Trophoblast cell (in vitro differentiated cells and primary cell): Measurements from ENCODE around the gene KRT84.

Source experiments
- DNase-seq, 2 donors: peaks; one replicate each; pipeline ENCODE4 v3.0.0-alpha.2; 2016
- H2AFZ ChIP-seq: 2 replicates; pipeline ENCODE4 v1.6.1; 2013; ENCODE audit warnings: low read length, moderate library complexity, mild to moderate bottlenecking; ENCODE audit not compliant: insufficient read depth, poor library complexity
- H2AK5ac ChIP-seq: 2 replicates; pipeline ENCODE4 v1.6.1; 2013; ENCODE audit warnings: mild to moderate bottlenecking, low read length
- H2BK120ac ChIP-seq: 2 replicates; pipeline ENCODE4 v1.6.1; 2013; ENCODE audit warnings: low read length, mild to moderate bottlenecking, moderate library complexity; ENCODE audit not compliant: insufficient read depth, poor library complexity
- H2BK12ac ChIP-seq: 2 replicates; pipeline ENCODE4 v1.6.1; 2013; ENCODE audit warnings: mild to moderate bottlenecking, low read length, moderate library complexity
- H2BK5ac ChIP-seq: 2 replicates; pipeline ENCODE4 v1.6.1; 2013; ENCODE audit warnings: low read length, low read depth, moderate library complexity, mild to moderate bottlenecking; ENCODE audit not compliant: poor library complexity
- H3K14ac ChIP-seq: 2 replicates; pipeline ENCODE4 v1.6.1; 2013; ENCODE audit warnings: mild to moderate bottlenecking, low read length
- H3K18ac ChIP-seq: 2 replicates; pipeline ENCODE4 v1.6.1; 2013; ENCODE audit warnings: mild to moderate bottlenecking, low read length
- H3K23ac ChIP-seq: 2 replicates; pipeline ENCODE4 v1.6.1; 2013; ENCODE audit warnings: low read length
- H3K27ac ChIP-seq: 2 replicates; pipeline ENCODE4 v1.5.1; 2013; ENCODE audit warnings: low read depth, mild to moderate bottlenecking, inconsistent platforms, low read length, moderate library complexity
- H3K27me3 ChIP-seq: 2 replicates; pipeline ENCODE4 v1.6.1; 2013; ENCODE audit warnings: inconsistent platforms, mild to moderate bottlenecking, low read length, moderate library complexity; ENCODE audit not compliant: insufficient read depth
- H3K36me3 ChIP-seq, 2 experiments: 1 replicate in 1 of 2; 2 replicates in 1 of 2; pipeline ENCODE4 v1.6.1; 2013; ENCODE audit warnings: low read length in 2 of 2, mild to moderate bottlenecking in 2 of 2, moderate library complexity in 1 of 2; ENCODE audit not compliant: insufficient read depth in 2 of 2, control insufficient read depth in 1 of 2
- H3K4ac ChIP-seq: 2 replicates; pipeline ENCODE4 v1.6.1; 2013; ENCODE audit warnings: low read depth, mild to moderate bottlenecking, low read length, moderate library complexity
- H3K4me1 ChIP-seq, 2 experiments: 1 replicate in 1 of 2; 2 replicates in 1 of 2; pipeline ENCODE4 v1.6.1; 2013; ENCODE audit warnings: low read length in 2 of 2, mild to moderate bottlenecking in 2 of 2, moderate library complexity in 1 of 2; ENCODE audit not compliant: insufficient read depth in 2 of 2, control insufficient read depth in 1 of 2
- H3K4me2 ChIP-seq: 2 replicates; pipeline ENCODE4 v1.6.1; 2013; ENCODE audit warnings: inconsistent platforms, mild to moderate bottlenecking, low read length, moderate library complexity
- H3K4me3 ChIP-seq: 2 replicates; pipeline ENCODE4 v1.5.1; 2013; ENCODE audit warnings: mild to moderate bottlenecking, low read depth, low read length, inconsistent platforms
- H3K79me1 ChIP-seq: one replicate; pipeline ENCODE4 v1.6.1; 2013; ENCODE audit warnings: low read length
- H3K79me2 ChIP-seq: 2 replicates; pipeline ENCODE4 v1.6.1; 2013; ENCODE audit warnings: low read length, mild to moderate bottlenecking; ENCODE audit not compliant: control insufficient read depth, insufficient read depth, poor library complexity
- H3K9ac ChIP-seq: 2 replicates; pipeline ENCODE4 v1.6.1; 2013; ENCODE audit warnings: mild to moderate bottlenecking, low read length
- H3K9me3 ChIP-seq: 2 replicates; pipeline ENCODE4 v1.6.1; 2013; ENCODE audit warnings: low read depth, mild to moderate bottlenecking, control low read depth, inconsistent platforms, low read length; ENCODE audit not compliant: insufficient read depth
- H4K12ac ChIP-seq: 2 replicates; pipeline ENCODE4 v1.6.1; 2013; ENCODE audit warnings: low read depth, mild to moderate bottlenecking, low read length, moderate library complexity
- H4K8ac ChIP-seq: 2 replicates; pipeline ENCODE4 v1.6.1; 2013; ENCODE audit warnings: low read depth, mild to moderate bottlenecking, low read length, moderate library complexity
- H4K91ac ChIP-seq: one replicate; pipeline ENCODE4 v1.6.1; 2013; ENCODE audit warnings: low read depth, mild to moderate bottlenecking, low read length, moderate library complexity
- WGBS: extraction: QIAGEN DNeasy Blood & Tissue Kit; methylation state at CpG from one replicate; pipeline ENCODE4 v1.1.7; 2013; ENCODE audit warnings: missing lambda C conversion rate; ENCODE audit not compliant: insufficient read length, insufficient coverage; ENCODE audit errors: extremely low coverage; 5-methylcytosine and 5-hydroxymethylcytosine counted together

The KRT84 gene

DNA sequence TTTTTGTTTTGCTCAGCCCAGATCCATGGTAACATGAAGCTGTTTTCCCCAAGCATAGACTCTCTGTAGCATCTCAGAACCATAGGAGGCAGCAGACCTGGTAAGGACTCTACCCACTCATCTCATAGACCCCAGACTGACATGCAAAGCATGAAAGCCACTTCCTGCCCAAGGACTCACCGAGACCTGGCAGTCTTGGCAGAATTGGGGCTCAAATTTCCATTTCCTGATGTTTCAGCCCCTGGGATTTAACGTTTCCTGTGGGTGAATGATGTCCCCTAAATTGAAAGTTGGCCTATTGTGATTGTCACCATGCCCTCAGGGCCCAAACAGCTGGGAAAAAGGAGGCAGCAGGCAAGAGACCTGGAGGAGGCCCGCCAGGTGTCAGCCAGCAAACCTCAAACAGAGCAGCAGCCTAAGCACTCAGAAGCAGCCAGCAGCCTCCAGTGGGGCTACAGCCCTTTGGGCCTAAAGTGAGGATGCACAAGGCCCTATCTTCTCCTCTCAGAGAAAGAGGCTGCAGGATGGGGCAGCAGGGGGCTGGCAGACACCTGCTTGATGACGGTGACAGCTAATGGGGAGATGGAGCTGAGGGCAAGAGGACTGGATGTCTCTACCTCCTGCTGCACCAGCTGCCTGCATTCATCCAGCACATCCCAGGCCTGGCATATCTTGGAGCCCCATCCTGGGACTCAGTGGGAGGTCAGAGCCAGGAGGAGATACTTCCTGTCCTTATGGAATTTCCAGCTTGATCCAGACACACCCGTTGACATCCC lies 26.7 kb downstream of the KRT84 start:
- no peak overlapping the region for H3K18ac ChIP-seq
- no peak overlapping the region for H3K9ac ChIP-seq
- H3K23ac ChIP-seq = no peak overlapping the region
- H4K12ac ChIP-seq = no peak overlapping the region
- no peaks in the 10 kb centered on the region for H3K36me3 ChIP-seq
- H3K14ac ChIP-seq = no peak overlapping the region
- H2AFZ ChIP-seq = no peak overlapping the region
- H4K91ac ChIP-seq = no peak overlapping the region
- no peak overlapping the region for H3K4me2 ChIP-seq
- no peak overlapping the region for H3K4ac ChIP-seq
- WGBS = no CpG with 5 or more reads among the region's 5 CpGs
- H3K4me3 ChIP-seq = no peak overlapping the region
- H3K9me3 ChIP-seq = peaks cover 2% of the 10 kb centered on the region
- no peaks in the 10 kb centered on the region for H3K79me2 ChIP-seq
- no peak overlapping the region for H2BK12ac ChIP-seq
- H2AK5ac ChIP-seq = no peak overlapping the region
- H2BK5ac ChIP-seq = no peak overlapping the region
- H3K27me3 ChIP-seq = no peaks in the 10 kb centered on the region
- no peaks in the 10 kb centered on the region for H3K79me1 ChIP-seq
- H3K4me1 ChIP-seq = no peaks in the 10 kb centered on the region
- no peak overlapping the region for H3K27ac ChIP-seq
- no peak overlapping the region for H4K8ac ChIP-seq
- H2BK120ac ChIP-seq = no peak overlapping the region
- no peak for DNase-seq

DNA sequence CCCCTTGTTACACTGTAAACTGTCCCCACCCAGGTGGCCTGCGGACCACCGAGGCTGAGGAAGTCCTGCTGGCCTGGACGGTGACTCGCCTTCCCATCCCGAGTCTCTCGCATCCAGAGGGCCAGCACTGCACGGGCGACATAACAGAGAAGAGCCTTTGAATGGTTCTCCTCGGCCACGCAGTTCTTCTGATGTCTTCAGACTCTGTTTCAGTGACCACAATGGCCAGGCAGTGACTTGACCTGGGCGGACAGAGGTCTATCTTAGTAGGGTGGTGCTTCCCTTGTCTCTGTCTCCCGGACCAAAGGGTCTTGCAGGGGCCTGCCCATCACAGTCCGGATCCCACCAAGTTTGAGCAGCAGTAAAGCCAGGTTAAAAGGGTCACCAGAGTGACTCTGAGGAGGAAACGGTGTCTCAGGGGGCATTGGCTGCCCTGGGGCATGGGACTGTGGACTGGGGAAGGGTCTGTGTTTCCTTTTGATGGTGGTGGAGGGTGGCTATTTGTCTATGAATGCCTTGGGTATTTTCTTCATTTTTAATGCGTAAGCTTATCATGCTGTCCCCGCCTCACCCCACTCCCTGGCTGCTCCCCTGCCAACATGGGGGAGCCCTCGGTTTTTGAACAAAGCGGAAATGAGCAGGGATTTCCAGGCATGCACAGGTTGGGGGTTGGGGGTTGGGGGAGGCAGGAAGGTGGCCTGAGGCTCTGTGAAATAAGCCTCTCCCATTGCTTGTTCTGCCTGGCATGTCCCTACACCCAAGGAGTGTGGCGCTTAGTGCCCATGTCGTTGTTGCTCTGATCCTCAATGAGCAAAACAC lies 28.5 kb downstream of the KRT84 start:
- no CpG with 5 or more reads among the region's 20 CpGs for WGBS
- Histone ChIP-seq H3K9me3 (peaks cover 2% of the 10 kb centered on the region), H4K91ac (no peak overlapping the region)

DNA sequence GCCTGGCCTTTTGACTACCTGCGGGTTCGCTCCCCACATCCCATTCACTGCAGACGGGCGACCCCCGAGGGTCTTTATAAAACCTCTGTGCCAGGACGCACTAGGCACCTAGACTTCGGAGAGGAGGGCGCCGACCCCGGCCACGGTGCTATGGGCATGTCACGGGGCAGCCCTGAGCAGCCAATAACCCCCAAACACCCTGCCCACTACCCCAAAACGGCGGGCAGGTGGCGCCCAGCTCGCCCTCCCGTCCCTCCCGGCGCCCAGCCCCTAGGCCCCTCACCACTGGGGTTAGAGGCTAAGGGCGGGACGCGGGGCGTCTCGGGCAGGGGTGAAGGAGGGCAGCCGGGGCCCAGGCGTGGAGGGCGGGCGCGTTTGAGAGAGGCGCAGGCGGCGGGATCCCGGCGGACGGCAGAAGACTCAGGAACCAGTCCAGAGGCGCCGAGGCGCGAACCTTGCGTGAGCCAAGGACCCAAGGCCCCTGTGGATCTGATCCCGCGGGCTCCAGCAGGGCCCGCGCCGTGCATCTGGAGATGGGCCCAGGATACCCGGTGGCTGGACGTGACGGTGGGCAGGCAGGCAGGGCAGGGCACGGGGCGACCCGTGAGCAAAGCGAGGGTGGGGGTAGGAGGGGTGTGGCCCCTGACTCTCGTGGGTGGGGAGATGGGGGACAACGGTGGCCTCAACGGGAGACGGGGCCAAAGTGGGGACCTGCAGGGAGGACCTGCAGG lies 29.3 kb downstream of the KRT84 start:
- no peak overlapping the region for H3K23ac ChIP-seq
- no peak for DNase-seq
- no peaks in the 10 kb centered on the region for H3K79me1 ChIP-seq
- no peak overlapping the region for H4K8ac ChIP-seq
- H4K91ac ChIP-seq = no peak overlapping the region
- H2BK12ac ChIP-seq = no peak overlapping the region
- WGBS = no CpG with 5 or more reads among the region's 56 CpGs
- H3K27ac ChIP-seq = no peak overlapping the region
- no peak overlapping the region for H3K4me2 ChIP-seq
- H3K4ac ChIP-seq = no peak overlapping the region
- no peak overlapping the region for H4K12ac ChIP-seq
- no peak overlapping the region for H2BK120ac ChIP-seq
- H3K4me3 ChIP-seq = no peak overlapping the region
- H3K9ac ChIP-seq = no peak overlapping the region
- H3K9me3 ChIP-seq = peaks cover 2% of the 10 kb centered on the region
- H3K14ac ChIP-seq = no peak overlapping the region
- H3K36me3 ChIP-seq = no peaks in the 10 kb centered on the region
- H2AFZ ChIP-seq = no peak overlapping the region
- no peaks in the 10 kb centered on the region for H3K79me2 ChIP-seq
- no peak overlapping the region for H3K18ac ChIP-seq
- H2AK5ac ChIP-seq = no peak overlapping the region
- H3K4me1 ChIP-seq = no peaks in the 10 kb centered on the region
- H2BK5ac ChIP-seq = no peak overlapping the region
- no peaks in the 10 kb centered on the region for H3K27me3 ChIP-seq

More for the DNA sequence above, 28.5 kb downstream of the KRT84 start:
- H3K79me2 ChIP-seq = no peaks in the 10 kb centered on the region
- H3K4ac ChIP-seq = no peak overlapping the region
- H3K4me1 ChIP-seq = no peaks in the 10 kb centered on the region
- no peak overlapping the region for H3K18ac ChIP-seq
- no peak overlapping the region for H3K4me2 ChIP-seq
- no peak overlapping the region for H4K12ac ChIP-seq
- H2BK5ac ChIP-seq = no peak overlapping the region
- no peak for DNase-seq
- no peak overlapping the region for H3K23ac ChIP-seq
- H3K9ac ChIP-seq = no peak overlapping the region
- H2BK120ac ChIP-seq = no peak overlapping the region
- H2AK5ac ChIP-seq = no peak overlapping the region
- H3K36me3 ChIP-seq = no peaks in the 10 kb centered on the region
- no peak overlapping the region for H3K27ac ChIP-seq
- no peak overlapping the region for H4K8ac ChIP-seq
- H3K14ac ChIP-seq = no peak overlapping the region
- no peak overlapping the region for H2BK12ac ChIP-seq
- H3K4me3 ChIP-seq = no peak overlapping the region
- H2AFZ ChIP-seq = no peak overlapping the region
- no peaks in the 10 kb centered on the region for H3K27me3 ChIP-seq
- no peaks in the 10 kb centered on the region for H3K79me1 ChIP-seq

DNA sequence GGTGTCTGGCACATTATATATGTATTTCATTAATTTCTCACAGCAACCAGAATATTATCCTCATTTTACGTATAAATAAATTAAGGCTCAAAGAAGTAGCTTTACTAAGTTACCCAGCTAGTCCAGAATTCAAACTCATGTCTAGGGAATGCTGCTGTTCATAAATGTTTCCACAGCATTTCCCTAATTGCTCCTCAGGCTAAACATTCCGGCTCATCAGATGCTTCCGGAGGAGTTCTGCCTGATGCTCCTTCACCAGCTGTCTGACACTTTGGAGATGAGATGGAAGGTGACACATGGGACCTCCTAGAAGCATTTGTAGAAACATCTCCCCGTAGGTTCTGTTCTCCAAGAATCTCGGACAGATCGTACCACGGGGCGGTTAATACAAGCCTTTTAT lies 30.3 kb downstream of the KRT84 start:
- H3K4me3 ChIP-seq = no peak overlapping the region
- WGBS = no CpG with 5 or more reads among the region's 8 CpGs
- DNase-seq = peak; percentile 61 to 85
- H2AFZ ChIP-seq = no peak overlapping the region
- no peak overlapping the region for H3K4me2 ChIP-seq
- H3K27ac ChIP-seq = no peak overlapping the region
- H2BK5ac ChIP-seq = no peak overlapping the region
- H3K18ac ChIP-seq = no peak overlapping the region
- H3K4ac ChIP-seq = no peak overlapping the region
- no peaks in the 10 kb centered on the region for H3K79me2 ChIP-seq
- H3K27me3 ChIP-seq = no peaks in the 10 kb centered on the region
- H3K79me1 ChIP-seq = no peaks in the 10 kb centered on the region
- no peaks in the 10 kb centered on the region for H3K36me3 ChIP-seq
- H3K9ac ChIP-seq = no peak overlapping the region
- no peak overlapping the region for H3K14ac ChIP-seq
- H2AK5ac ChIP-seq = no peak overlapping the region
- H2BK120ac ChIP-seq = no peak overlapping the region
- H4K12ac ChIP-seq = no peak overlapping the region
- H3K23ac ChIP-seq = no peak overlapping the region
- no peak overlapping the region for H4K8ac ChIP-seq
- no peak overlapping the region for H2BK12ac ChIP-seq
- peaks cover 2% of the 10 kb centered on the region for H3K9me3 ChIP-seq
- no peaks in the 10 kb centered on the region for H3K4me1 ChIP-seq
- no peak overlapping the region for H4K91ac ChIP-seq
